A673 (cell line): ENCODE data around the gene PPP2R5D. TPM values are rescaled to one million over a fixed set of nuclear protein-coding genes. Genes with fewer than 3 reads are reported as not detected.

ENCODE experiments used
- BruUV-seq: library from RNA; stranded (reverse); fragments of 400-500 nt; replicated peaks from 2 replicates; lab custom pipeline; 2021; lab: Mats Ljungman, UMichigan
- CTCF ChIA-PET: fragments of 300-600 bp; sonication (Branson Sonifier 250); formaldehyde crosslinking; loops from one replicate; lab custom pipeline; 2022; ENCODE audit warnings: antibody characterized with exemption; lab: Charles Lee
- POLR2A ChIA-PET: fragments of 300-600 bp; sonication (Branson Sonifier 250); formaldehyde crosslinking; loops from one replicate; lab custom pipeline; 2022; ENCODE audit warnings: antibody characterized with exemption; ENCODE audit not compliant: low non-redundant PET; lab: Charles Lee
- DNase-seq: peaks from one replicate; pipeline ENCODE4 v3.0.0-alpha.2; 2015; ENCODE audit warnings: low spot score
- H3K27ac ChIP-seq: fragments of 200-600 bp; sonication (generic); 2 replicates; pipeline ENCODE4 v1.5.1; 2016; ENCODE audit warnings: mixed run types, low read depth, mild to moderate bottlenecking, mixed read lengths, antibody characterized with exemption, low read length; ENCODE audit not compliant: poor library complexity, severe bottlenecking
- H3K27me3 ChIP-seq: fragments of 200-600 bp; sonication (generic); replicated peaks from 2 replicates; pipeline ENCODE4 v1.6.1; 2017; ENCODE audit warnings: mixed run types, low read depth, mild to moderate bottlenecking, mixed read lengths, antibody characterized with exemption, low read length; ENCODE audit not compliant: insufficient read depth, poor library complexity
- H3K36me3 ChIP-seq: fragments of 200-600 bp; sonication (generic); 2 replicates; pipeline ENCODE4 v1.6.1; 2016; ENCODE audit warnings: mixed run types, mild to moderate bottlenecking, mixed read lengths, antibody characterized with exemption, low read length; ENCODE audit not compliant: insufficient read depth, poor library complexity, severe bottlenecking
- H3K4me1 ChIP-seq: fragments of 200-600 bp; sonication (generic); 2 replicates; pipeline ENCODE4 v1.6.1; 2017; ENCODE audit warnings: mixed run types, mild to moderate bottlenecking, mixed read lengths, antibody characterized with exemption, low read length; ENCODE audit not compliant: insufficient read depth, poor library complexity, severe bottlenecking
- H3K4me3 ChIP-seq: fragments of 200-600 bp; sonication (generic); 2 replicates; pipeline ENCODE4 v1.5.1; 2016; ENCODE audit warnings: low read depth, mixed run types, mild to moderate bottlenecking, mixed read lengths, low read length; ENCODE audit not compliant: poor library complexity, severe bottlenecking
- H3K9me3 ChIP-seq: fragments of 200-600 bp; sonication (generic); 2 replicates; pipeline ENCODE4 v1.6.1; 2016; ENCODE audit warnings: mixed run types, low read depth, mild to moderate bottlenecking, mixed read lengths, antibody characterized with exemption, low read length; ENCODE audit not compliant: poor library complexity, severe bottlenecking
- EZH2 ChIP-seq: fragments of 200-600 bp; sonication (generic); IDR thresholded peaks from 2 replicates; pipeline ENCODE4 v1.6.1; 2017; ENCODE audit warnings: borderline replicate concordance, low read depth, mild to moderate bottlenecking, mixed read lengths, antibody characterized with exemption, low read length; ENCODE audit not compliant: poor library complexity, severe bottlenecking
- intact Hi-C: fragments of 100-400 bp; cut with micrococcal nuclease; formaldehyde crosslinking; loops from one replicate; pipeline ENCODE4 v1.10.0; 2022; ENCODE audit not compliant: unreplicated experiment
- total RNA-seq: library from RNA; stranded (reverse); gene quantifications from 2 replicates; pipeline ENCODE4 v1.2.3, GENCODE V29; 2021
- TF ChIP-seq, protein P1 (sequence below): fragments of 300-800, 200-600 bp; sonication (generic); conservative IDR thresholded peaks from 2 replicates; pipeline ENCODE4 v1.5.1; 2017; ENCODE audit warnings: low read depth, mild to moderate bottlenecking, antibody characterized with exemption, low read length, moderate library complexity, mixed read lengths

PPP2R5D gene
- total RNA-seq, 1 experiment from 2014 or later = 73.6 TPM

- TF ChIP-seq, protein P1, sequence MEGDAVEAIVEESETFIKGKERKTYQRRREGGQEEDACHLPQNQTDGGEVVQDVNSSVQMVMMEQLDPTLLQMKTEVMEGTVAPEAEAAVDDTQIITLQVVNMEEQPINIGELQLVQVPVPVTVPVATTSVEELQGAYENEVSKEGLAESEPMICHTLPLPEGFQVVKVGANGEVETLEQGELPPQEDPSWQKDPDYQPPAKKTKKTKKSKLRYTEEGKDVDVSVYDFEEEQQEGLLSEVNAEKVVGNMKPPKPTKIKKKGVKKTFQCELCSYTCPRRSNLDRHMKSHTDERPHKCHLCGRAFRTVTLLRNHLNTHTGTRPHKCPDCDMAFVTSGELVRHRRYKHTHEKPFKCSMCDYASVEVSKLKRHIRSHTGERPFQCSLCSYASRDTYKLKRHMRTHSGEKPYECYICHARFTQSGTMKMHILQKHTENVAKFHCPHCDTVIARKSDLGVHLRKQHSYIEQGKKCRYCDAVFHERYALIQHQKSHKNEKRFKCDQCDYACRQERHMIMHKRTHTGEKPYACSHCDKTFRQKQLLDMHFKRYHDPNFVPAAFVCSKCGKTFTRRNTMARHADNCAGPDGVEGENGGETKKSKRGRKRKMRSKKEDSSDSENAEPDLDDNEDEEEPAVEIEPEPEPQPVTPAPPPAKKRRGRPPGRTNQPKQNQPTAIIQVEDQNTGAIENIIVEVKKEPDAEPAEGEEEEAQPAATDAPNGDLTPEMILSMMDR = no peak
- TF ChIP-seq EZH2 = no peak
- Histone ChIP-seq H3K36me3 (peaks cover 55% of the 10 kb centered on the region), H3K27me3 (no peaks in the 10 kb centered on the region), H3K9me3 (no peaks in the 10 kb centered on the region), H3K27ac (peak within 1 kb of the TSS; percentile 76), H3K4me1 (peaks cover 15% of the 10 kb centered on the region), H3K4me3 (peak within 1 kb of the TSS; percentile 93)
- TSS peak; percentile 61 for BruUV-seq
- ChIA-PET CTCF (no interaction called here), POLR2A (interaction anchor here (0.6 to 0.7 kb wide), 3 partner anchors 42 to 1332 kb away, joined by 3 to 9 read pairs (median 7); partner anchors contain the start of gene PEX6)
- intact Hi-C loops = no loop called here
- peak; percentile 88 for DNase-seq
Observed at GRCh38 chr6:43021270-43022047, 37.1 kb downstream of the PPP2R5D start, which contains the start of gene RRP36. Gene RRP36, plus strand, starts transcription at chr6:43021623. Its CDS starts 32 bp downstream, at chr6:43021655.

DNA sequence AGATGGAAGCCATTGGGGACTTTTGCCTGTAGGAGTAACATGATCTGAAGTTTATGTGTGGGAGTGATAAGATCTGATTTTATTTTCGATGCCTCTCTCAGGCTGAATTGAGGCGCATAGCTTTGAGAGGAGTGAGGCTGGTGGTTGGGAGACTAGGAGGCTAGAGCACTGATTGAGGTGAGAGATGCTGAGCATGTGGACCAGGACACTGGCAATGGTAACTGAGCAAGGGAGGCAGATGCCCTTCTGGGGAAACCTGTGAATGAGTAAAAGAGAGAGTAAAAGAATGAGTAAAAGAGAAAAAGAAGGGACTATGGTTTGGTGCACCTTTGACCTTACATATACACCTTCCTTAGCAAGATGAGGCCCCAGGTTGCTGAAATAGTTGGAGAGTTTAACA, 40.1 kb downstream of the PPP2R5D start:
- Histone ChIP-seq H3K4me3 (no peak overlapping the region), H3K27me3 (no peaks in the 10 kb centered on the region), H3K36me3 (peaks cover 58% of the 10 kb centered on the region), H3K9me3 (no peaks in the 10 kb centered on the region), H3K4me1 (peaks cover 15% of the 10 kb centered on the region), H3K27ac (no peak overlapping the region)
- intact Hi-C loops = no loop called here
- TSS peak; percentile 5 for BruUV-seq
- DNase-seq = no peak
- TF ChIP-seq, protein P1 = no peak
- no peak for TF ChIP-seq EZH2
- ChIA-PET POLR2A (no interaction called here), CTCF (no interaction called here)

GRCh38 chr6:43026365-43026764, 42.0 kb downstream of the PPP2R5D start:
- Histone ChIP-seq H3K4me3 (no peak overlapping the region), H3K27ac (no peak overlapping the region), H3K4me1 (peaks cover 8% of the 10 kb centered on the region), H3K9me3 (no peaks in the 10 kb centered on the region), H3K36me3 (peaks cover 63% of the 10 kb centered on the region), H3K27me3 (no peaks in the 10 kb centered on the region)
- DNase-seq = no peak
- CTCF ChIA-PET = no interaction called here
- intact Hi-C loops = no loop called here
- TF ChIP-seq, protein P1 = no peak
- TF ChIP-seq EZH2 = no peak
- no TSS peak for BruUV-seq
- POLR2A ChIA-PET = no interaction called here
